ENCODE data around the gene TBC1D10A. TPM values are rescaled to one million over a fixed set of nuclear protein-coding genes. Genes with fewer than 3 reads are reported as not detected.

Gene TBC1D10A
- total RNA-seq, 1 experiment from 2014 or later: 8.4 TPM

- Histone ChIP-seq H4K20me1 (ENCODE audit: control insufficient read depth, insufficient read depth, insufficient read length) (no peaks in the 10 kb centered on the region), H2BK20ac (ENCODE audit: low read depth, low read length, poor library complexity, severe bottlenecking) (no peak overlapping the region), H2BK15ac (ENCODE audit: low read depth, low read length) (no peak overlapping the region), H3K27me3 (ENCODE audit: insufficient read depth, low read length) (no peaks in the 10 kb centered on the region), H2BK12ac (ENCODE audit: insufficient read length, low read depth, low read length) (no peak overlapping the region), H3T11ph (ENCODE audit: low read length) (no peak overlapping the region), H2AFZ (ENCODE audit: low read length) (no peak overlapping the region), H3K18ac (ENCODE audit: insufficient read length, low read depth, low read length) (no peak overlapping the region), H3K23ac (ENCODE audit: insufficient read length, low read depth, low read length) (no peak overlapping the region), H3K9ac (ENCODE audit: extremely low read depth, insufficient read length, low read length) (no peak overlapping the region), H3K79me1 (ENCODE audit: insufficient read depth, low read depth, low read length, poor library complexity, severe bottlenecking) (no peaks in the 10 kb centered on the region), H4K8ac (replicated peaks; ENCODE audit: insufficient read length, low read depth, low read length) (no peak overlapping the region), H3K4me2 (ENCODE audit: insufficient read depth, insufficient read length, low read length) (no peak overlapping the region), H3K23me2 (ENCODE audit: insufficient read length, low read depth, low read length, poor library complexity, severe bottlenecking) (no peaks in the 10 kb centered on the region), H2AK5ac (ENCODE audit: insufficient read length, low read length) (no peak overlapping the region), H3K27ac (ENCODE audit: insufficient read length, low read depth, low read length) (no peak overlapping the region), H2BK5ac (ENCODE audit: insufficient read length, low read length) (no peak overlapping the region), H3K4me1 (ENCODE audit: insufficient read depth, low read length) (peaks cover 4% of the 10 kb centered on the region; the same call in 1 of the 2 replicates), H3K4ac (ENCODE audit: low read depth, low read length) (no peak overlapping the region), H4K5ac (ENCODE audit: insufficient read length, low read depth, low read length) (no peak overlapping the region), H3K9me3 (ENCODE audit: control insufficient read depth, low read depth, low read length) (no peaks in the 10 kb centered on the region), H2BK120ac (ENCODE audit: low read depth, low read length, poor library complexity, severe bottlenecking) (no peak overlapping the region), H3K14ac (ENCODE audit: insufficient read depth, low read length) (no peak overlapping the region), H3K56ac (ENCODE audit: insufficient read length, low read depth, low read length) (no peak overlapping the region), H4K91ac (ENCODE audit: insufficient read length, low read depth, low read length) (no peak overlapping the region), H3K79me2 (ENCODE audit: insufficient read depth, low read length) (no peaks in the 10 kb centered on the region)
- H3K4me1 Mint-ChIP-seq: peaks cover 15 to 16% of the 10 kb centered on the region in 2 experiments
- peaks cover 3 to 13% (median 7%) of the 10 kb centered on the region in 3 experiments; a peak in 4 of 7 replicates for H3K36me3 Mint-ChIP-seq (ENCODE audit: insufficient read depth in 1 of 3, low read depth in 3 of 3)
- H3K4me3 Mint-ChIP-seq: no peak overlapping the region
- no peak for TF ChIP-seq CTCF (conservative IDR thresholded peaks at IDR 0.05)
- no peak overlapping the region for H3K27ac Mint-ChIP-seq
- H3K27me3 Mint-ChIP-seq (ENCODE audit: low read depth): no peaks in the 10 kb centered on the region
- no CpG with 5 or more reads among the region's 18 CpGs for WGBS (ENCODE audit: extremely low coverage, insufficient read length, low lambda C conversion rate)
- no peak for DNase-seq
- no peaks in the 10 kb centered on the region for H3K9me3 Mint-ChIP-seq
Measured at GRCh38 chr22:30365891-30366290, 39.1 kb upstream of the TBC1D10A start.

Measured in H9 (cell line).